Colon (tissue), 2 donors: ENCODE measurements around the gene ACBD6.

Experiments
- FAIRE-seq: peaks from 2 replicates; lab custom pipeline; 2012; peaks lifted over from hg19 to GRCh38; lab: Jason Lieb, UNC
- donor health status: control.
- donor health status: control.

The ACBD6 gene

DNA sequence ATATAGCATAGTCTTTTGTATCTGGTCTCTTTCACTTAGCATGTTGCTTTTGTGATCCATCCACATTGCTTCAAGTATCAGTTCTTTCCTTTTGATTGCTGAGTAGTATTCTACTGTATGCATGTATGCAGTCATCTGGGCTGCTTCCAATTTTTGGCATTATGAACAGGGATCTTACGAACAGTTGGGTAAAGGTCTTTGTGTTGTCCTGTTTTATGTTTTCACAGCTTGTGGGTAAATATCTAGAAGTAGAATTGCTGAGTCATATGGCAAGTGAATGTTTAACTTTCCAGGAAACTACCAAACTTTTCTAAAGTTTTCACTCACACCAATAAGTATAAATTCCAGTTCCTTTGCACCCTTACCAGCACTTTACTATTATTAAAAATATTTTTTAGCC lies 211.4 kb downstream of the ACBD6 start:
- FAIRE-seq, result no peak

- FAIRE-seq, result no peak
These were observed 211.9 kb downstream of the ACBD6 start for GRCh38 chr1:180290265-180291001.

DNA sequence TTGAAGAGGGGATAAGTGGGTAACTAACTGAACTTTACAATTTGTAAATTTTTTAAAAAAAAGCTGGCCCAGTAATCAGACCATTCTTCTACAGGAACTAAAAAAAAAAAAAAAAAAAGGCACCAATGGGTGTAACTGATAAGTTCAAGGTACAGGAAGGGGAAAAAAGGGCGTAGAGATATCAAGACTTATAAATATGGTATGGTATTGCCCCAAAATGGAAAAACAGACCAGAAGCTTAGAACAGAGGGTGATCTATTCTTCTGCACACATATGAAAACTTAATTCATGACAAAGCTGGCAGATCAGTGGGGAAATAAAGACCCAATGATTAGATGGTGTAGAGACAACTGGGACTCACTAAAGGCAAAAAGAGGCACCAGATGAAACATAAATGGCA lies 213.4 kb downstream of the ACBD6 start:
- FAIRE-seq, result no peak

- FAIRE-seq, result no peak
These were observed 214.2 kb downstream of the ACBD6 start for GRCh38 chr1:180287988-180288705.

- FAIRE-seq, result no peak
These were observed 216.0 kb downstream of the ACBD6 start for GRCh38 chr1:180286417-180286816.

- FAIRE-seq, result no peak
These were observed 219.3 kb downstream of the ACBD6 start for GRCh38 chr1:180283098-180283497.

- FAIRE-seq, result no peak
These were observed 219.9 kb downstream of the ACBD6 start for GRCh38 chr1:180282401-180283044.

GRCh38 chr1:180281490-180281889 lies 220.9 kb downstream of the ACBD6 start:
- no peak for FAIRE-seq

DNA sequence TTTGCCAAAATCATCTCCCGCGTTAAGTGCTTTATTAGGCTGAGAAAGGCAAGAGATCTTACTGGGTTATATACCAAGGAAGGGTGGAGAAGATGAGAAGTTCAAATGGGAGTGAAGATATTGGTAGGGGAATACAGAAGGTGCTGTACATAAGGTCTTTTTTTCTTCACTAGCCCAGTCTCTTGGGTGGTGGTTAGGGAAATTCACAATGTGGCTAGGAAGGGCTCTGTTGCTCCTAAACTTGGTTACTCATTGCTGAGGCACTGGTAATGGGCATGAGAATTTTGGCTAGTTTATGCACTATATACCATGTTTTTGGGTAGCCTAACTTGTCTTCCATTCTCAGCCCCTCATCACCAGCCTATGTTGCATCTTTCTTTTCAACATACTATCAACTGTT lies 221.8 kb downstream of the ACBD6 start:
- FAIRE-seq, result no peak

DNA sequence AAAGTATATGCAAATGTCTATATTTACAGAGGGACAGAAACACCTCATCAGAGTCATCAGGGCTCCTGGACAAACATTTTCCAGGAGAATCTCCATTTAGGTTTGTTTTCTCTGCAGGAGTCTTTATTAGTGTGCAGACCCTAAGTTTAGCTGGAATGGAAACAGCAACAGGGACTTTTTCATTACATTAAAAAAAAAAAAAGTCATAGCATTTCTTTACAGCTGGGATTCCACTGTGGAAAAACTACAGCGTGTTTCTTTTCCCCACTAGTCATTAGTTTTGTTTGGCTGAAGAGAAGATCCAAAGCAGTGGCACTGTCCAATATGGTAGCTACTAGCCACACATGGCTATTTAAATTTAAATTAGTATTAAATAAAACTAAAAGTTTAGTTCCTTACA lies 222.7 kb downstream of the ACBD6 start:
- no peak for FAIRE-seq

- no peak for FAIRE-seq
These were observed 223.6 kb downstream of the ACBD6 start for GRCh38 chr1:180278596-180279395.

GRCh38 chr1:180278194-180278515 lies 224.2 kb downstream of the ACBD6 start:
- no peak for FAIRE-seq

DNA sequence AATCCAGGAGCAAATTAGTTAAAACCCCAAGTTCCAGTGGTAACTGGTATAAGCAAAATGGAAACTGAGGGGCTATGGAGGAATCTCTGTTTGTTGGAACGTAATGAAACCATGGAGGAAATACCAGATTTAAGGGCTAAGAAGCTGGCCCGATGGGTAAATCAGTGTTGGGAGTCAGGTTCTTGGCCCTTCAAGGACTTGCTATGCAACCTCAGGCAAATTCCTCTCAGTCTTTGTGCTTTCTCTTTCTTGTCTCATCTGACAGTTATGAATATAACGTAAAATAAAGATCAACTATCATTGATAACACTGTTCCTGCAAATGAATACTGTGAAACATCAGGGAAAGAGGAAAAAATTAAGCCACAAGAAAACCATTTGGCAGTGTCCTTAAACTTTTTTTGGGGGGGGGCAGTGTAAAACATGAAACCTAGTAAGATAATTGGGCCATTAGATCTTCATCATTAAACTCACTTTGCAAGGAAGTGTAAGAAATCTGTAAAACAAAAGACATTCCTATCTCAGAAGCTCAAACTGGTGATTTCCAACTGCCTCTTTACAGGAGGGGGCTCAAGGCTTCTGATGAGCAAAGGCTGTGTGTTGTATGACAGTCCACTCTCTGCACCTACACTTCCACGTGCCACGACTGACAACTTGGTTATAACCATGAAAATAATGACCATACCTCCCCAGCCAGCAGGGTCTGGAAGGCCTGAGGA lies 224.7 kb downstream of the ACBD6 start:
- no peak for FAIRE-seq

DNA sequence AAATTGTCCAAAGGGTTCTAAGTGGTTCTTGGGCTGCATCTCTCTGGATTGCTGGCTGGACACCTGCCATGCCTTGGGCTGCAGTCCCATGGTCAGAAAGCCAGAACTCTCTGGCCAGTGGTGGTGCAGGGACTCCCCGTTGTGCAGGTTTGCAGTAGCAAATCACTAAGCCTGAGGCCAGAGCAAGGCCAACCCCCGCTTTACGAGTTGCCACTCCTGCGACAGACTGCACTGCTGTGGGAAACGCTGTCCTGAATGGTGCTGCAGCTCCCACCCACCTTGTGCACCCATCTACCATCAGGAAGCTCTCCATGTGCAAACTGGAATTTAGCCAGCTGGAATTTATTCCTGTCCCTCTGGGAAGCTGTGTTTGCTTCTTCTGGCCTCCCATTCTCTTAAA lies 226.7 kb downstream of the ACBD6 start:
- FAIRE-seq, result no peak

DNA sequence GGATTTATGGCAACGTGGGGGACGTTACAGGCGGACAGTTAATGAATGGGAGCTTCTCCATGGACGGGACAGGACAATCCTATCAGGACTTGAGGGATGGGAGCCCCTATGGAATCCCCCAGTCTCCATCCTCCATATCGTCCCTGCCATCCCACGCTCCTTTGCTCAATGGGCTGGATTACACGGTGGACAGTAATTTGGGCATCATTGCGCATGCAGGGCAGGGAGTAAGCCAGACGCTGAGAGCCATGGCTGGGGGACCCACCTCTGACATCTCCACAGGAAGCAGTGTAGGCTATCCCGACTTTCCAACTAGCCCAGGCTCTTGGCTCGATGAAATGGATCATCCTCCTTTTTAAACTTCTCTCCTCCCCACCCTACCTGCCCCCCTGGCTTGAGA lies 228.2 kb downstream of the ACBD6 start:
- FAIRE-seq, result no peak

DNA sequence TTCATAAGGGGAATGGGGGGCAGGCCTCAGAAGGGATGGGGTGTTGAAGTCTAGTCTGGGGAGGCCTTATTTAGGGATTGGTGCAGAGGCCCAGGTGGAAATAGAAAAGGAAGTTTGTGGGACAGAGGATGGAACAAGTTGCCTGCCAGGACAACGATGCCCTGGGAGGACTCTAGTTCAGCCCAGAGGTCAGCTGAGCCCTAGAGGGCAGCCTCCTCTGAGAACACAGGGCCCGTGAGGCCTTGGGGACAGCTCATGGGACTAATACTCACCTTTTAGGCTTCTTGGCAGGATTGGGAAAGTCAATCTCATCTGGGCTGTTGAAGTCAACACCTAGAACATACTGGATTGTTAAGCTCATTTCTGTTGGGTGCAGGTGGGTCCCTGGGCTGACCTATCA lies 229.3 kb downstream of the ACBD6 start:
- no peak for FAIRE-seq

GRCh38 chr1:180272395-180272794 lies 230.0 kb downstream of the ACBD6 start:
- FAIRE-seq, result no peak

DNA sequence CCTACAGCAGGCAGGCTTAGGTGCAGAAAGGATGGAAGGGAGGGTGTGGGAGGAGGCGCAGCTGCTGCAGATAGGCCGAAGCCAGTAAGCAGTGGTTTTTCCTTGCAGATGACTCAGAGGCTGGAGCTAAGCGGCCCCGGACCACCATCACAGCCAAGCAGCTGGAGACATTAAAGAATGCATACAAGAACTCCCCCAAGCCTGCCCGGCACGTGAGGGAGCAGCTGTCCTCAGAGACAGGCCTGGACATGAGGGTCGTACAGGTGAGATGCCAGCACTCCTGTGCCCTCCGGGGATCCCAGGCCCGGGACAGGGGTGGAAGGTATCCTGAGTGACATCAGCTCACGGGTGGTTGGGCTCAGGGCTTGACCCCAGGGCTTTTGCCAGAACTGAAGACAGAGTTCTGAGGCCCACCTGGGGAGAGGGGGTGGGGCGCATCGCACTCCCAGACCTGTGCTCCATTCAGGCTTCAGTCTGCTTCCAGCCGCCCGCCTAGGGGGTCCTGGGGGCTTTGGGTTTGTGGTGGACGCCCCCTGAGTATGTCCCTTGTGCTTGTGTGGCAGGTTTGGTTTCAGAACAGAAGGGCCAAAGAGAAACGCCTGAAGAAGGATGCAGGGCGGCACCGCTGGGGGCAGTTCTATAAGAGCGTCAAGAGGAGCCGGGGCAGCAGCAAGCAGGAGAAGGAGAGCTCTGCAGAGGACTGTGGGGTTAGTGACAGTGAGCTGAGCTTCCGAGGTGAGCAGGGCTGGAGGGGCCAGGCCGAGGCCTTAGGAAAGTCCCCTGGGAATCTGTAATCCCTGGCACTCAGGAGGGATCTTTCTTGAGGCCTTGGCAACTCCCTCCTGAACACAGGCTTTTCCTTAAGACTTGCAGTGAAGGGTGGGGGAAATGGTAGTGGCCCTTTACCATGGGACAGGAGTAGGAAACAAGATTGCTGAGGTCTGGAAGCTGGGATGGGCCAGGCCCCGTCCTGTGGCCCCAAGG lies 230.8 kb downstream of the ACBD6 start:
- no peak for FAIRE-seq

DNA sequence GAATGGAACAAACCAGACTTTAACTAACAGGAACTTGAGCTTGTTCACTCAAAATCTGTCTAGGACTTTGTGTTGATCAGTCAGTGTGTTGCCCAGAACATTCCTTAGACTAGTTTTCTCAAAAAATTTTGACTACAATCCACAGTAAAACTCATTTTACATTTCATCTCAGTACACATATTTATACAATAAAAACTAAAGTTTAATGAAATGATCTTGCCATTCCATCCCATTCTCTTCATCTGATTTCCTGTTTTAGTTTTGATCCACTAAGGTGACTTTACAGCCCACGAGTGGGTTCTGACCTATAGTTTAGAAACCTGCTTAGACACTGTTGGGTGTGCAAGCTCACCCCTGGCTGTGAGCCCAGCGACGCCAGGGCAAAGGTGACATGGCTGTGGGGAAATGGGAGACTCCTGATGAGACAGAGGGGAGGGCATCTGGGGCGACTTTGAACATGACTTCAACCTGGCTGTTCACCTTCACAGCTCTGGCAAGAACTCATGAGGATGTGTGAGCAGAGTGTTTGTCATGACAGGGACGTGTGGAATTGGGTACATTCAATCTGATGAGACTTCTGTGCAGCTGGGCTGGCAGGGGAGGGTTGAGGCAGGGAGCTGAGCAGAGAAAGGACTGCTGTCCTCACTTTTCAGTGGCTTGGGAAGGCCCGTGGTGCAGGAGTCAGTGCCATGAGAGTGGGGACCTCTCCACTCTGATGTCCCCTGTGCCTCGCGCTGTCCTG lies 231.7 kb downstream of the ACBD6 start:
- no peak for FAIRE-seq
